T-helper 1 cell treated with Interleukin-12 subunit alpha and Interleukin-12 subunit beta and Interleukin-4 antibody, amounts not matched to agents 30 μg/mL and 1 μg/mL, for 36 hours (primary cell): ENCODE measurements around the gene GPRIN1.

Experiments used
- H3K27ac Mint-ChIP-seq: one replicate; pipeline ENCODE4 v1.8.0; 2021; ENCODE audit warnings: mild to moderate bottlenecking, mixed read lengths
- H3K27me3 Mint-ChIP-seq: one replicate; pipeline ENCODE4 v1.8.0; 2021; ENCODE audit warnings: low read depth, mixed read lengths
- H3K36me3 Mint-ChIP-seq: one replicate; pipeline ENCODE4 v1.8.0; 2021; ENCODE audit warnings: low read depth, mixed read lengths
- H3K4me1 Mint-ChIP-seq: one replicate; pipeline ENCODE4 v1.8.0; 2021; ENCODE audit warnings: low read depth, mixed read lengths
- H3K4me3 Mint-ChIP-seq: one replicate; pipeline ENCODE4 v1.8.0; 2021; ENCODE audit warnings: mild to moderate bottlenecking, moderate library complexity, mixed read lengths
- H3K9me3 Mint-ChIP-seq: one replicate; pipeline ENCODE4 v1.8.0; 2021; ENCODE audit warnings: mixed read lengths

Gene GPRIN1

GRCh38 chr5:176633598-176633997, 23.6 kb upstream of the GPRIN1 start:
- no peaks in the 10 kb centered on the region for H3K36me3 Mint-ChIP-seq
- H3K9me3 Mint-ChIP-seq: no peaks in the 10 kb centered on the region
- H3K4me3 Mint-ChIP-seq: no peak overlapping the region
- H3K27me3 Mint-ChIP-seq: peaks cover 80% of the 10 kb centered on the region
- H3K4me1 Mint-ChIP-seq: peaks cover 9% of the 10 kb centered on the region
- no peak overlapping the region for H3K27ac Mint-ChIP-seq

- peaks cover 88% of the 10 kb centered on the region for H3K27me3 Mint-ChIP-seq
- no peak overlapping the region for H3K4me3 Mint-ChIP-seq
- H3K9me3 Mint-ChIP-seq: no peaks in the 10 kb centered on the region
- no peaks in the 10 kb centered on the region for H3K36me3 Mint-ChIP-seq
- no peak overlapping the region for H3K27ac Mint-ChIP-seq
- peaks cover 11% of the 10 kb centered on the region for H3K4me1 Mint-ChIP-seq
These were observed 22.8 kb upstream of the GPRIN1 start for GRCh38 chr5:176632745-176633144.

GRCh38 chr5:176631383-176632200, 21.6 kb upstream of the GPRIN1 start:
- H3K4me3 Mint-ChIP-seq: no peak overlapping the region
- H3K36me3 Mint-ChIP-seq: no peaks in the 10 kb centered on the region
- peaks cover 91% of the 10 kb centered on the region for H3K27me3 Mint-ChIP-seq

GRCh38 chr5:176630681-176631222, 20.8 kb upstream of the GPRIN1 start:
- no peaks in the 10 kb centered on the region for H3K9me3 Mint-ChIP-seq
- H3K36me3 Mint-ChIP-seq: no peaks in the 10 kb centered on the region
- no peak overlapping the region for H3K27ac Mint-ChIP-seq
- peaks cover 11% of the 10 kb centered on the region for H3K4me1 Mint-ChIP-seq
- H3K4me3 Mint-ChIP-seq: peak overlapping the region; percentile 2
- H3K27me3 Mint-ChIP-seq: peaks cover 89% of the 10 kb centered on the region

More at GRCh38 chr5:176631383-176632200, 21.6 kb upstream of the GPRIN1 start:
- Mint-ChIP-seq H3K4me1 (peaks cover 11% of the 10 kb centered on the region), H3K27ac (no peak overlapping the region), H3K9me3 (no peaks in the 10 kb centered on the region)

- Mint-ChIP-seq H3K36me3 (no peaks in the 10 kb centered on the region), H3K27ac (no peak within 1 kb of the TSS), H3K9me3 (no peaks in the 10 kb centered on the region), H3K27me3 (peaks cover 86% of the 10 kb centered on the region), H3K4me1 (peaks cover 11% of the 10 kb centered on the region), H3K4me3 (peak within 1 kb of the TSS; percentile 2)
These were observed 20.1 kb upstream of the GPRIN1 start, which contains the start of the genes EIF4E1B and SNCB for GRCh38 chr5:176629853-176630680. Gene EIF4E1B (plus strand): TSS chr5:176630675. CDS start chr5:176642788, 12,113 bp downstream. Gene SNCB (minus strand): TSS chr5:176630534. CDS start chr5:176629654, 880 bp downstream.

GRCh38 chr5:176629317-176629852, 19.4 kb upstream of the GPRIN1 start:
- Mint-ChIP-seq H3K27me3 (peaks cover 83% of the 10 kb centered on the region), H3K4me3 (no peak overlapping the region), H3K27ac (no peak overlapping the region), H3K4me1 (peaks cover 11% of the 10 kb centered on the region), H3K9me3 (no peaks in the 10 kb centered on the region), H3K36me3 (no peaks in the 10 kb centered on the region)

GRCh38 chr5:176628406-176629228, 18.7 kb upstream of the GPRIN1 start:
- Mint-ChIP-seq H3K27ac (peak overlapping the region; percentile 31), H3K4me3 (no peak overlapping the region), H3K4me1 (peaks cover 9% of the 10 kb centered on the region), H3K27me3 (peaks cover 84% of the 10 kb centered on the region), H3K36me3 (no peaks in the 10 kb centered on the region), H3K9me3 (no peaks in the 10 kb centered on the region)

- peaks cover 8% of the 10 kb centered on the region for H3K4me1 Mint-ChIP-seq
- H3K36me3 Mint-ChIP-seq: no peaks in the 10 kb centered on the region
- H3K4me3 Mint-ChIP-seq: no peak overlapping the region
- peaks cover 75% of the 10 kb centered on the region for H3K27me3 Mint-ChIP-seq
- H3K27ac Mint-ChIP-seq: no peak overlapping the region
- no peaks in the 10 kb centered on the region for H3K9me3 Mint-ChIP-seq
These were observed 17.6 kb upstream of the GPRIN1 start for GRCh38 chr5:176627582-176627981.

GRCh38 chr5:176626876-176627236, 16.9 kb upstream of the GPRIN1 start:
- no peaks in the 10 kb centered on the region for H3K36me3 Mint-ChIP-seq

GRCh38 chr5:176625966-176626875, 16.3 kb upstream of the GPRIN1 start:
- Mint-ChIP-seq H3K27me3 (peaks cover 72% of the 10 kb centered on the region), H3K4me1 (peaks cover 8% of the 10 kb centered on the region), H3K27ac (no peak overlapping the region), H3K9me3 (no peaks in the 10 kb centered on the region), H3K4me3 (no peak overlapping the region), H3K36me3 (no peaks in the 10 kb centered on the region)

More at GRCh38 chr5:176626876-176627236, 16.9 kb upstream of the GPRIN1 start:
- Mint-ChIP-seq H3K4me1 (peaks cover 8% of the 10 kb centered on the region), H3K9me3 (no peaks in the 10 kb centered on the region), H3K4me3 (no peak overlapping the region), H3K27me3 (peaks cover 75% of the 10 kb centered on the region), H3K27ac (no peak overlapping the region)

GRCh38 chr5:176625512-176625911, 15.6 kb upstream of the GPRIN1 start:
- no peak overlapping the region for H3K27ac Mint-ChIP-seq
- H3K36me3 Mint-ChIP-seq: no peaks in the 10 kb centered on the region
- H3K9me3 Mint-ChIP-seq: no peaks in the 10 kb centered on the region
- H3K27me3 Mint-ChIP-seq: peaks cover 71% of the 10 kb centered on the region
- H3K4me1 Mint-ChIP-seq: peaks cover 4% of the 10 kb centered on the region
- no peak overlapping the region for H3K4me3 Mint-ChIP-seq

- Mint-ChIP-seq H3K27ac (no peak overlapping the region), H3K9me3 (no peaks in the 10 kb centered on the region)
These were observed 15.0 kb upstream of the GPRIN1 start for GRCh38 chr5:176624938-176625337.

GRCh38 chr5:176624142-176624541, 14.2 kb upstream of the GPRIN1 start:
- Mint-ChIP-seq H3K27ac (no peak overlapping the region), H3K36me3 (peaks cover 2% of the 10 kb centered on the region), H3K4me1 (peaks cover 9% of the 10 kb centered on the region), H3K4me3 (no peak overlapping the region), H3K27me3 (peaks cover 67% of the 10 kb centered on the region), H3K9me3 (no peaks in the 10 kb centered on the region)

More at GRCh38 chr5:176624938-176625337, 15.0 kb upstream of the GPRIN1 start:
- Mint-ChIP-seq H3K4me1 (peaks cover 9% of the 10 kb centered on the region), H3K27me3 (peaks cover 75% of the 10 kb centered on the region), H3K36me3 (peaks cover 2% of the 10 kb centered on the region), H3K4me3 (no peak overlapping the region)
